GM21367 (cell line): Measurements from ENCODE around the gene PCOLCE2.

Source experiments
- ATAC-seq: cut with Tn5 transposase; IDR thresholded peaks from one replicate; pipeline ENCODE4 v1.9.1; 2021; ENCODE audit not compliant: unreplicated experiment

The PCOLCE2 gene

GRCh38 chr3:142888481-142889211, at the start of gene PCOLCE2:
Gene PCOLCE2, minus strand, starts transcription at chr3:142889083. Its CDS starts 187 bp downstream, at chr3:142888896.
- no peak for ATAC-seq

DNA sequence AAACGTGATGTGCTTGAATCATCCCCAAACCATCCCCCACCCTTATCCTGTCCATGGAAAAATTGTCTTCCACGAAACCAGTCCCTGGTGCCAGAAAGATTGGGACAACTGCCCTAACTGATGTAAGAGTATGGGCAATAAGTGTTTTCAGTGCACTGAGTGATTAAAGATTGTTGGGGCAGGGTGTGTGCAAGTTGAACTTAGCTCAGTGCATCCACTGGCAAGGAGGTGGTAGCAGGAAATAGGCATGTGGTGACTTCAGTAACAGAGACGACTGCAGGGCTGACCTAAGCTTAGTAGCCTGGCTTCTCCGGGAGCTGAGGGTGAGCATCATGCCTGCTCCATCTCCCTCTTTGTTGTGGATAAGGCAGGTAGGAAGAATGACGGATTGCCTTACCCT, 47.1 kb upstream of the PCOLCE2 start:
- no peak for ATAC-seq

DNA sequence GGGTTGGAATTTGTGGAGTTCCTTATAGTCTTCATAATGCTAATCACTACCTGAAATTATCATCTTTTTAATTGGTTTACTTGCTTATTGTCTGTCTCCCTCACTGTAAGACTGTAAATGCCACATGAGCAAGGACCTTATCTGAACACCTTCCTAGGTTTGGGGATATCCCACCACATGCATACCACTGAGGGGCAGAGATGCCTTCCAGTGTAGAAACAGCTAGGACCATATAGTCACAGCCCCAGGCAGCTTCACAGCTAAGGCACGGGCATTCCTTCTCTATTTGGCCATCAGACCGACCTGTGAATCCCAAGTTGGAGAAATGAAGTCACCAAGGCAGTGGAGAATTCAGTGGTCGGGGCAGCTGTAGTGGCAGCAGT, 46.0 kb upstream of the PCOLCE2 start:
- ATAC-seq, result no peak

GRCh38 chr3:142934128-142934886, 45.4 kb upstream of the PCOLCE2 start:
- no peak for ATAC-seq

- ATAC-seq, result no peak
Observed at GRCh38 chr3:142931222-142931621, 42.3 kb upstream of the PCOLCE2 start.

- no peak for ATAC-seq
Observed at GRCh38 chr3:142930463-142930862, 41.6 kb upstream of the PCOLCE2 start.

DNA sequence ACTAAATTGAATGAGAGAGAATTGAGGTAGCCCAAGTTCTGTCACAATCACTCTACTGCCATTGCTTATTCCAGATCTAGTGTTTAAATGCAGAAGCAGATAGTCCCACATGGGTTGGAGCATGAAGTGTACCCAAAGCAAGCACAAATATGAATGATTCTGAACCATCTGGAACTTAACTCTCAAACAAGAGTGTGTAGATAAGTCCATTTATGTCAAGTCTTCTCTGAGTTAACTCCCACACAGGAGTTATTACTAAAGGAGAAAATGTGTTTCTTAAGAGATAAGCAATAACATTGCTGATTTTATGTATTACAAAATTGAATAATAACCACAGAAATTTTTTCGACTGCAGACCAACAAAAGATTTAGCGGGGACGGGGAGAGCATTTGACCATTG, 41.0 kb upstream of the PCOLCE2 start:
- no peak for ATAC-seq

GRCh38 chr3:142929109-142929508, 40.2 kb upstream of the PCOLCE2 start:
- no peak for ATAC-seq

- ATAC-seq, result no peak
Observed at GRCh38 chr3:142926368-142926944, 37.6 kb upstream of the PCOLCE2 start.

DNA sequence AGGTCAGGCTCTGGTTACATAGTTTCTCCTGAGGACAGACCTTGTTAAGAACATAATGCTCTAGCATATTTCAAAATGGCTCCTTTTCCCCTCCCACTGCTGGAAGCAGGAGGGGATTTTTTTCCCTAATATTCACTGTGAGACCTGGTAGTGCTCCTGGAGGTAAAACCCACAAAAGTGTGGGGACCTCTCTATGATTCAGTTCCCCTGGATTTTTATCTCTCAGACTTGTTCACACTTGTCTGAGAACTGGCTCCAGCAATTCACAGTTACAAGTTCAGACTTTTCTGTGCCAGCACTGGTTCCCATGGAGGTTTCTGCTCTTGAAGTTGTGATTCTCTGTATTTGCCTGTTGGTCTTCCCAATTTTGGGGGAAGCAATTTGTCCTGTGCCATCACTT, 36.3 kb upstream of the PCOLCE2 start:
- no peak for ATAC-seq

- ATAC-seq, result no peak
Observed at GRCh38 chr3:142923694-142924093, 34.8 kb upstream of the PCOLCE2 start.

- ATAC-seq, result no peak
Observed at GRCh38 chr3:142916605-142917004, 27.7 kb upstream of the PCOLCE2 start.

GRCh38 chr3:142915636-142916035, 26.8 kb upstream of the PCOLCE2 start:
- ATAC-seq, result no peak

GRCh38 chr3:142914286-142914811, 25.5 kb upstream of the PCOLCE2 start:
- ATAC-seq, result no peak

DNA sequence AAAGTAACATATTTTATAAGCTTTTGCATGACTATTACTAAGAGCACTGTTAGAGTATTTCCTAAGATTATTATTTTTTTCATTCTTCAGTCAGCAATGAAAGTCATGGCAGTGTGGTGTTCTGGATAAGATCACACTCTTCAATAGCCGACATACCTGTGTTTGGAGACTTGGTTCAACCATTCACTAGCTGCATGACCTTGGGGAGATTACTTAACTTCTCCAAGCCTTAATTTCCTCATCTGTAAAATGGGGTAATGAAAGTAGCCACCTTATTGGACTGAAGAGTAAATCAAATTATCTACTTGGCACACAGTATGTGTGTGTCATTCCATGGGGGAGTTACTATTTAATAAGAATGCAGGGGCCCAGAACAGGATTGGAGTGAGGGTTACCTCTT, 24.5 kb upstream of the PCOLCE2 start:
- no peak for ATAC-seq

- ATAC-seq, result no peak
Observed at GRCh38 chr3:142912402-142913172, 23.7 kb upstream of the PCOLCE2 start.

- no peak for ATAC-seq
Observed at GRCh38 chr3:142910280-142910679, 21.4 kb upstream of the PCOLCE2 start.

DNA sequence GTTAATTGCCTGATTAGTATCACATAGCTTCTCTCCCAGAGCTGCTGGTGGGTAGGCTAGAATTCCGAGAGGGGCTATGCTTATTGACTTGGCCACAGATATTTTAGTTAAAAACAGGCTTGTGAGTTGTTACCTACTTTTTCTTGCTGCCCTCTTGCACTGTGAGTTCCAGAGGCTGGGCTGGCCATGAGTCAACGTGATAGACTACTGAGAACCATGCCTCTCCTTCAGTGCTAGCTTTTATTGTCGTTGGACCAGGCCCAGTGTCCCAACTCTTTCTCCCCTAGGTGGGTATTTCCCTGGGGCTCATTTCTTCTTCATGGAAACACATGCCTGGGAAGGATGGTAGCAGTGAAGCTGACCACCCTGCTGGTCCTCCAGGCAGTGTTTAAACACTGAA, 20.4 kb upstream of the PCOLCE2 start:
- no peak for ATAC-seq

- ATAC-seq, result no peak
Observed at GRCh38 chr3:142907996-142908395, 19.1 kb upstream of the PCOLCE2 start.

DNA sequence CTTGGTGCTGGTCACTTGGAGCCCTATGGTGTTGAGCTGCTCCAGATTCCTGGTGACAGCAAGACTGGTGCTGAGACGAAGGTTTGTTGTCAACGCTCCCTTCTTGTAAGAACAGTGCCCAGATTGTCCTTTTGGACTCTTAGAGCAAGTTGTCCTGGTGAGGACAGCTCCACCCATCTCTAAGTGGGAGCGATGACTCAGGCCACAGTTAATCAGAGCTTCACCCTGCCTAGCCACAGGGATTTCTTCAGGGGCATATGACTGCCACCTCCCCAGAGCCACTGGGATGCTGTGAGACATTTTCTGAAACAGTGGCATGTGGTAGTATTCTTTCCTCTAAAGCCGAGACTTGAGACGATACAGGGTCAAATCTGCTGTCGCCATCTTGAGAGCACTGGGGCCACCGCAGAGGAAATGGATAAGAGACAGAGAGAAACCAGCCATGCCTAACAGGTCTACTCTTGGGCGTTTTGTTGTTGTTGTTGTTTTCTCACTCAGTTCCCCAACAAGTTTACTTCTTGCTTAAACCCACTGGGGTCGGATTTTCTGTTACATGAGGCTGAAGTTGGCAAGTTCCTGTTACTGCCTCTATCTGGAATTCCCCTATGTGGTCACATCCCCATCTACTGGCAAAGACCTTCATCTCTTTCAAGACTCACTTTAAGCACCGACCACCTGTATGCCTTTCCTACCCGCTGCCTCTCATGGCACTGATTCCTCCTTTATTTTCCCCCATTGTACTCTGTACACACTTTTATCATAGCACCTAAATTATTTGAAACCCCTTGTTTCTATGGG, 16.0 kb upstream of the PCOLCE2 start:
- ATAC-seq, result no peak
